Measurements from ENCODE around the gene PCGF1. TPM values are rescaled to one million over a fixed set of nuclear protein-coding genes. Genes with fewer than 3 reads are reported as not detected.

Gene PCGF1
- total RNA-seq, 1 donor from 2014 or later, result 17.9 TPM

GRCh38 chr2:74537140-74537539 lies 29.6 kb upstream of the PCGF1 start:
- Mint-ChIP-seq H3K4me3 (ENCODE audit: unreplicated experiment) (peak overlapping the region; percentile 22), H3K27me3 (ENCODE audit: low read depth, unreplicated experiment) (peaks cover 3% of the 10 kb centered on the region), H3K9me3 (ENCODE audit: unreplicated experiment) (no peaks in the 10 kb centered on the region), H3K4me1 (ENCODE audit: low read depth, unreplicated experiment) (peaks cover 3% of the 10 kb centered on the region), H3K36me3 (ENCODE audit: low read depth, unreplicated experiment) (peaks cover 10% of the 10 kb centered on the region), H3K27ac (ENCODE audit: unreplicated experiment) (no peak overlapping the region)
- FAIRE-seq (no peak), DNase-seq (ENCODE audit: low read depth) (no peak)
- no peak overlapping the region for H3K4me3 ChIP-seq (ENCODE audit: insufficient read depth, low read depth, low read length)
- no peak for TF ChIP-seq EZH2 (IDR thresholded peaks at IDR 0.05; ENCODE audit: insufficient read depth, low read length)
- TF ChIP-seq, protein P1, sequence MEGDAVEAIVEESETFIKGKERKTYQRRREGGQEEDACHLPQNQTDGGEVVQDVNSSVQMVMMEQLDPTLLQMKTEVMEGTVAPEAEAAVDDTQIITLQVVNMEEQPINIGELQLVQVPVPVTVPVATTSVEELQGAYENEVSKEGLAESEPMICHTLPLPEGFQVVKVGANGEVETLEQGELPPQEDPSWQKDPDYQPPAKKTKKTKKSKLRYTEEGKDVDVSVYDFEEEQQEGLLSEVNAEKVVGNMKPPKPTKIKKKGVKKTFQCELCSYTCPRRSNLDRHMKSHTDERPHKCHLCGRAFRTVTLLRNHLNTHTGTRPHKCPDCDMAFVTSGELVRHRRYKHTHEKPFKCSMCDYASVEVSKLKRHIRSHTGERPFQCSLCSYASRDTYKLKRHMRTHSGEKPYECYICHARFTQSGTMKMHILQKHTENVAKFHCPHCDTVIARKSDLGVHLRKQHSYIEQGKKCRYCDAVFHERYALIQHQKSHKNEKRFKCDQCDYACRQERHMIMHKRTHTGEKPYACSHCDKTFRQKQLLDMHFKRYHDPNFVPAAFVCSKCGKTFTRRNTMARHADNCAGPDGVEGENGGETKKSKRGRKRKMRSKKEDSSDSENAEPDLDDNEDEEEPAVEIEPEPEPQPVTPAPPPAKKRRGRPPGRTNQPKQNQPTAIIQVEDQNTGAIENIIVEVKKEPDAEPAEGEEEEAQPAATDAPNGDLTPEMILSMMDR (IDR thresholded peaks at IDR 0.05; ENCODE audit: insufficient read depth, low read depth, low read length), result no peak
- peaks cover 11% of the 10 kb centered on the region for H3K36me3 ChIP-seq (ENCODE audit: insufficient read depth, low read length)
- H3K4me1 ChIP-seq (ENCODE audit: insufficient read depth, low read length), result no peaks in the 10 kb centered on the region
- no peaks in the 10 kb centered on the region for H3K79me2 ChIP-seq (ENCODE audit: insufficient read depth, low read length)
- H3K9ac ChIP-seq (ENCODE audit: low read length), result no peak overlapping the region
- H3K9me3 ChIP-seq (ENCODE audit: insufficient read depth, low read depth, low read length), result no peaks in the 10 kb centered on the region
- H3K4me2 ChIP-seq (ENCODE audit: low read length), result no peak overlapping the region
- peaks cover 9% of the 10 kb centered on the region for H4K20me1 ChIP-seq (ENCODE audit: insufficient read depth, low read length)
- H3K27me3 ChIP-seq (ENCODE audit: insufficient read depth, low read length), result no peaks in the 10 kb centered on the region
- H2AFZ ChIP-seq (ENCODE audit: low read depth, low read length), result no peak overlapping the region
- no peak overlapping the region for H3K27ac ChIP-seq (ENCODE audit: low read depth, low read length)

GRCh38 chr2:74536166-74536950 lies 28.9 kb upstream of the PCGF1 start:
- Histone ChIP-seq H3K9ac (ENCODE audit: low read length) (no peak overlapping the region), H3K4me2 (ENCODE audit: low read length) (no peak overlapping the region), H4K20me1 (ENCODE audit: insufficient read depth, low read length) (peaks cover 14% of the 10 kb centered on the region), H3K27me3 (ENCODE audit: insufficient read depth, low read length) (no peaks in the 10 kb centered on the region), H2AFZ (ENCODE audit: low read depth, low read length) (no peak overlapping the region), H3K36me3 (ENCODE audit: insufficient read depth, low read length) (peaks cover 11% of the 10 kb centered on the region), H3K27ac (ENCODE audit: low read depth, low read length) (no peak overlapping the region), H3K4me1 (ENCODE audit: insufficient read depth, low read length) (no peaks in the 10 kb centered on the region), H3K79me2 (ENCODE audit: insufficient read depth, low read length) (no peaks in the 10 kb centered on the region), H3K4me3 (ENCODE audit: insufficient read depth, low read depth, low read length) (no peak overlapping the region), H3K9me3 (ENCODE audit: insufficient read depth, low read depth, low read length) (no peaks in the 10 kb centered on the region)
- H3K27me3 Mint-ChIP-seq (ENCODE audit: low read depth, unreplicated experiment), result peaks cover 3% of the 10 kb centered on the region
- no peaks in the 10 kb centered on the region for H3K9me3 Mint-ChIP-seq (ENCODE audit: unreplicated experiment)
- peaks cover 10% of the 10 kb centered on the region for H3K36me3 Mint-ChIP-seq (ENCODE audit: low read depth, unreplicated experiment)
- DNase-seq (ENCODE audit: low read depth), result no peak
- TF ChIP-seq, protein P1 (IDR thresholded peaks at IDR 0.05; ENCODE audit: insufficient read depth, low read depth, low read length), result no peak
- no peak for TF ChIP-seq EZH2 (IDR thresholded peaks at IDR 0.05; ENCODE audit: insufficient read depth, low read length)
- H3K4me3 Mint-ChIP-seq (ENCODE audit: unreplicated experiment), result no peak overlapping the region
- peaks cover 3% of the 10 kb centered on the region for H3K4me1 Mint-ChIP-seq (ENCODE audit: low read depth, unreplicated experiment)
- no peak overlapping the region for H3K27ac Mint-ChIP-seq (ENCODE audit: unreplicated experiment)
- no peak for FAIRE-seq

- DNase-seq (ENCODE audit: low read depth) (no peak), FAIRE-seq (no peak)
- H4K20me1 ChIP-seq (ENCODE audit: insufficient read depth, low read length), result peaks cover 19% of the 10 kb centered on the region
- H3K9me3 Mint-ChIP-seq (ENCODE audit: unreplicated experiment), result no peaks in the 10 kb centered on the region
- peaks cover 8% of the 10 kb centered on the region for H3K4me1 ChIP-seq (ENCODE audit: insufficient read depth, low read length)
- H3K4me2 ChIP-seq (ENCODE audit: low read length), result no peak overlapping the region
- peaks cover 5% of the 10 kb centered on the region for H3K79me2 ChIP-seq (ENCODE audit: insufficient read depth, low read length)
- no peaks in the 10 kb centered on the region for H3K27me3 ChIP-seq (ENCODE audit: insufficient read depth, low read length)
- H3K27ac Mint-ChIP-seq (ENCODE audit: unreplicated experiment), result no peak overlapping the region
- peaks cover 10% of the 10 kb centered on the region for H3K36me3 Mint-ChIP-seq (ENCODE audit: low read depth, unreplicated experiment)
- H3K4me3 Mint-ChIP-seq (ENCODE audit: unreplicated experiment), result no peak overlapping the region
- peaks cover 3% of the 10 kb centered on the region for H3K27me3 Mint-ChIP-seq (ENCODE audit: low read depth, unreplicated experiment)
- peaks cover 11% of the 10 kb centered on the region for H3K36me3 ChIP-seq (ENCODE audit: insufficient read depth, low read length)
- H2AFZ ChIP-seq (ENCODE audit: low read depth, low read length), result no peak overlapping the region
- TF ChIP-seq, protein P1 (IDR thresholded peaks at IDR 0.05; ENCODE audit: insufficient read depth, low read depth, low read length), result no peak
- no peak for TF ChIP-seq EZH2 (IDR thresholded peaks at IDR 0.05; ENCODE audit: insufficient read depth, low read length)
- H3K27ac ChIP-seq (ENCODE audit: low read depth, low read length), result no peak overlapping the region
- H3K9ac ChIP-seq (ENCODE audit: low read length), result no peak overlapping the region
- peaks cover 8% of the 10 kb centered on the region for H3K4me1 Mint-ChIP-seq (ENCODE audit: low read depth, unreplicated experiment)
- no peaks in the 10 kb centered on the region for H3K9me3 ChIP-seq (ENCODE audit: insufficient read depth, low read depth, low read length)
- no peak overlapping the region for H3K4me3 ChIP-seq (ENCODE audit: insufficient read depth, low read depth, low read length)
Observed at GRCh38 chr2:74535440-74535965, 28.0 kb upstream of the PCGF1 start.
